Measurements from ENCODE around the gene EFCAB10. TPM values are rescaled to one million over a fixed set of nuclear protein-coding genes. Genes with fewer than 3 reads are reported as not detected.
"Not testable (repeated sequence)": the region's sequence is repeated elsewhere in the genome, so short reads cannot be mapped to it uniquely, and the experiment has no call there.

EFCAB10 gene
- polyA plus RNA-seq, 1 donor from 2014 or later: not detected

- Histone ChIP-seq H4K20me1 (ENCODE audit: insufficient read depth) (no peaks in the 10 kb centered on the region), H3K9ac (ENCODE audit: low read length) (no peak overlapping the region), H3K27ac (ENCODE audit: low read length) (no peak overlapping the region), H3K27me3 (ENCODE audit: insufficient read depth, low read depth, low read length) (no peaks in the 10 kb centered on the region), H3K9me3 (ENCODE audit: low read length) (no peaks in the 10 kb centered on the region), H3F3A (ENCODE audit: insufficient read depth, low read length, poor library complexity, severe bottlenecking) (no peaks in the 10 kb centered on the region), H3K4me2 (ENCODE audit: low read length) (no peak overlapping the region), H3K79me2 (replicated peaks; ENCODE audit: insufficient read depth, low read length) (no peaks in the 10 kb centered on the region), H3K9me2 (ENCODE audit: insufficient read depth, low read length) (no peaks in the 10 kb centered on the region), H3K4me3 (ENCODE audit: low read length) (no peak overlapping the region), H2AFZ (ENCODE audit: low read depth, low read length) (no peak overlapping the region), H3K36me3 (ENCODE audit: insufficient read depth, low read length) (no peaks in the 10 kb centered on the region)
- TF ChIP-seq RAD21 (conservative IDR thresholded peaks at IDR 0.05) (no peak), MXI1 (conservative IDR thresholded peaks at IDR 0.05; ENCODE audit: poor library complexity, severe bottlenecking) (no peak), SMC3 (conservative IDR thresholded peaks at IDR 0.05; ENCODE audit: poor library complexity) (no peak), REST (IDR thresholded peaks at IDR 0.05; ENCODE audit: borderline replicate concordance) (no peak), EP300 (conservative IDR thresholded peaks at IDR 0.05; ENCODE audit: poor library complexity, severe bottlenecking) (no peak)
These were observed 61.9 kb downstream of the EFCAB10 start for GRCh38 chr7:105519353-105519752.

DNA sequence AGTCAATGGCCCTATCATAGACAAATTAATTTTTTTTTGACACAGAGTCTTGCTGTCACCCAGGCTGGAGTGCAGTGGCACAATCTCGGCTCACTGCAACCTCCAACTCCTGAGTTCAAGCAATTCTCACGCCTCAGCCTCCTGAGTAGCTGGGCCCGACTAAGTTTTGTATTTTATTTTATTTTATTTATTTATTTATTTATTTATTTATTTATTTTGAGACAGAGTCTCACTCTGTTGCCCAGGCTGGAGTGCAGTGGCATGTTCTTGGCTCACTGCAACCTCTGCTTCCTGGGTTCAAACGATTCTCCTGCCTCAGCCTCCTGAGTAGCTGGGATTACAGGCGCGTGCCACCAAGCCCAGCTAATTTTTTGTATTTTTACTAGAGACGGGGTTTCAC, 65.7 kb downstream of the EFCAB10 start:
- not testable (repeated sequence) for H3K27ac ChIP-seq (ENCODE audit: low read length); H3K9me2 ChIP-seq (ENCODE audit: insufficient read depth, low read length)

More for the DNA sequence above, 65.7 kb downstream of the EFCAB10 start:
- H3K9me3 ChIP-seq (ENCODE audit: low read length); H3K79me2 ChIP-seq (replicated peaks; ENCODE audit: insufficient read depth, low read length); H3K4me3 ChIP-seq (ENCODE audit: low read length); H3K36me3 ChIP-seq (ENCODE audit: insufficient read depth, low read length); H4K20me1 ChIP-seq (ENCODE audit: insufficient read depth); H3K9ac ChIP-seq (ENCODE audit: low read length); H3K27me3 ChIP-seq (ENCODE audit: insufficient read depth, low read depth, low read length); H3K4me2 ChIP-seq (ENCODE audit: low read length); H2AFZ ChIP-seq (ENCODE audit: low read depth, low read length); H3F3A ChIP-seq (ENCODE audit: insufficient read depth, low read length, poor library complexity, severe bottlenecking): not testable (repeated sequence)

Other genes starting within 250 kb of the EFCAB10 start
- 71.3 and 118 TPM in 2 replicates for gene SRPK2, start 192.6 kb downstream of the EFCAB10 start, polyA plus RNA-seq
- gene PUS7, start 59.2 kb downstream of the EFCAB10 start, polyA plus RNA-seq: 7.5 and 9.2 TPM in 2 replicates
- 8.6 and 12.9 TPM in 2 replicates for gene RINT1, start 49.3 kb downstream of the EFCAB10 start, polyA plus RNA-seq

Data from neural cell (in vitro differentiated cells).